Smooth muscle cell (in vitro differentiated cells): ENCODE measurements around the gene SIT1. TPM values are rescaled to one million over a fixed set of nuclear protein-coding genes. Genes with fewer than 3 reads are reported as not detected.
A peak's percentile ranks its signal among the peaks of the same experiment; 100 is the strongest.

Source experiments
- DNase-seq: peaks from one replicate; lab custom pipeline; 2025; ENCODE audit not compliant: unreplicated experiment; lab: John Stamatoyannopoulos, UW
- H2AFZ ChIP-seq: fragments of 200-600 bp; sonication (generic); 2 replicates; pipeline ENCODE4 v1.6.0; 2016; ENCODE audit warnings: antibody characterized with exemption, low read depth, mild to moderate bottlenecking
- H3F3A ChIP-seq: fragments of 200-600 bp; sonication (generic); 2 replicates; pipeline ENCODE4 v1.6.0; 2017; ENCODE audit warnings: antibody characterized with exemption, low read depth
- H3K27ac ChIP-seq: fragments of 200-600 bp; sonication (generic); 2 replicates; pipeline ENCODE4 v1.5.1; 2016; ENCODE audit warnings: low read depth, mild to moderate bottlenecking
- H3K27me3 ChIP-seq: fragments of 200-600 bp; sonication (generic); 2 replicates; pipeline ENCODE4 v1.6.1; 2016; ENCODE audit warnings: low read depth, mild to moderate bottlenecking
- H3K36me3 ChIP-seq: fragments of 200-600 bp; sonication (generic); 2 replicates; pipeline ENCODE4 v1.5.1; 2016; ENCODE audit warnings: low read depth
- H3K4me1 ChIP-seq: fragments of 200-600 bp; sonication (generic); 2 replicates; pipeline ENCODE4 v1.5.1; 2016; ENCODE audit warnings: low read depth
- H3K4me2 ChIP-seq: fragments of 200-600 bp; sonication (generic); 2 replicates; pipeline ENCODE4 v1.6.0; 2016; ENCODE audit warnings: mild to moderate bottlenecking
- H3K4me3 ChIP-seq: fragments of 200-600 bp; sonication (generic); 2 replicates; pipeline ENCODE4 v1.5.1; 2016; ENCODE audit warnings: mild to moderate bottlenecking
- H3K79me2 ChIP-seq: fragments of 200-600 bp; sonication (generic); 2 replicates; pipeline ENCODE4 v1.6.0; 2016; ENCODE audit warnings: low read depth, mild to moderate bottlenecking
- H3K9ac ChIP-seq: fragments of 200-600 bp; sonication (generic); 2 replicates; pipeline ENCODE4 v1.6.0; 2016; ENCODE audit warnings: low read depth
- H3K9me3 ChIP-seq: fragments of 200-600 bp; sonication (generic); replicated peaks from 2 replicates; pipeline ENCODE4 v1.5.1; 2016; ENCODE audit warnings: low read depth
- H4K20me1 ChIP-seq: fragments of 200-600 bp; sonication (generic); 2 replicates; pipeline ENCODE4 v1.6.0; 2016; ENCODE audit warnings: low read depth
- WGBS: methylation state at CpG from one replicate; pipeline ENCODE4 v1.1.7; 2016; ENCODE audit warnings: low lambda C conversion rate; 5-methylcytosine and 5-hydroxymethylcytosine counted together
- polyA plus RNA-seq: library from polyadenylated mRNA; unstranded; fragments of >200 nt; fragmentation: Nextera tagmentation; extraction: Ambion mirVana; gene quantifications from 2 replicates; pipeline ENCODE4 v1.2.1, GENCODE V29; 2016
- total RNA-seq: library from RNA; depleted of rRNA; stranded (reverse); fragments of >200 nt; gene quantifications from 2 replicates; pipeline ENCODE4 v1.2.3, GENCODE V29; 2014
- TF ChIP-seq, protein P1 (sequence below): fragments of 200-600 bp; sonication (generic); IDR thresholded peaks from 2 replicates; pipeline ENCODE4 v1.5.1; 2017; ENCODE audit warnings: borderline replicate concordance, mild to moderate bottlenecking, antibody characterized with exemption; ENCODE audit not compliant: insufficient read depth, poor library complexity, severe bottlenecking

The SIT1 gene
- total and polyA plus RNA-seq, 2 experiments from 2014 or later: not detected

- Histone ChIP-seq H3K36me3 (no peaks in the 10 kb centered on the region), H3K9ac (no peak overlapping the region), H3F3A (peaks cover 70% of the 10 kb centered on the region), H3K4me1 (peaks cover 12% of the 10 kb centered on the region), H2AFZ (no peak overlapping the region), H3K9me3 (no peaks in the 10 kb centered on the region), H3K79me2 (peaks cover 35% of the 10 kb centered on the region), H4K20me1 (peaks cover 86% of the 10 kb centered on the region), H3K27ac (peak overlapping the region; percentile 51), H3K4me3 (no peak overlapping the region), H3K27me3 (no peaks in the 10 kb centered on the region), H3K4me2 (no peak overlapping the region)
- 98% methylated on average over 10 of the region's 10 CpGs for WGBS
- no peak for DNase-seq
- TF ChIP-seq, protein P1, sequence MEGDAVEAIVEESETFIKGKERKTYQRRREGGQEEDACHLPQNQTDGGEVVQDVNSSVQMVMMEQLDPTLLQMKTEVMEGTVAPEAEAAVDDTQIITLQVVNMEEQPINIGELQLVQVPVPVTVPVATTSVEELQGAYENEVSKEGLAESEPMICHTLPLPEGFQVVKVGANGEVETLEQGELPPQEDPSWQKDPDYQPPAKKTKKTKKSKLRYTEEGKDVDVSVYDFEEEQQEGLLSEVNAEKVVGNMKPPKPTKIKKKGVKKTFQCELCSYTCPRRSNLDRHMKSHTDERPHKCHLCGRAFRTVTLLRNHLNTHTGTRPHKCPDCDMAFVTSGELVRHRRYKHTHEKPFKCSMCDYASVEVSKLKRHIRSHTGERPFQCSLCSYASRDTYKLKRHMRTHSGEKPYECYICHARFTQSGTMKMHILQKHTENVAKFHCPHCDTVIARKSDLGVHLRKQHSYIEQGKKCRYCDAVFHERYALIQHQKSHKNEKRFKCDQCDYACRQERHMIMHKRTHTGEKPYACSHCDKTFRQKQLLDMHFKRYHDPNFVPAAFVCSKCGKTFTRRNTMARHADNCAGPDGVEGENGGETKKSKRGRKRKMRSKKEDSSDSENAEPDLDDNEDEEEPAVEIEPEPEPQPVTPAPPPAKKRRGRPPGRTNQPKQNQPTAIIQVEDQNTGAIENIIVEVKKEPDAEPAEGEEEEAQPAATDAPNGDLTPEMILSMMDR: no peak
Measured at GRCh38 chr9:35684921-35685320, 34.2 kb upstream of the SIT1 start.

- 91% methylated on average over 2 of the region's 2 CpGs for WGBS
Measured at GRCh38 chr9:35683323-35683722, 32.6 kb upstream of the SIT1 start.

DNA sequence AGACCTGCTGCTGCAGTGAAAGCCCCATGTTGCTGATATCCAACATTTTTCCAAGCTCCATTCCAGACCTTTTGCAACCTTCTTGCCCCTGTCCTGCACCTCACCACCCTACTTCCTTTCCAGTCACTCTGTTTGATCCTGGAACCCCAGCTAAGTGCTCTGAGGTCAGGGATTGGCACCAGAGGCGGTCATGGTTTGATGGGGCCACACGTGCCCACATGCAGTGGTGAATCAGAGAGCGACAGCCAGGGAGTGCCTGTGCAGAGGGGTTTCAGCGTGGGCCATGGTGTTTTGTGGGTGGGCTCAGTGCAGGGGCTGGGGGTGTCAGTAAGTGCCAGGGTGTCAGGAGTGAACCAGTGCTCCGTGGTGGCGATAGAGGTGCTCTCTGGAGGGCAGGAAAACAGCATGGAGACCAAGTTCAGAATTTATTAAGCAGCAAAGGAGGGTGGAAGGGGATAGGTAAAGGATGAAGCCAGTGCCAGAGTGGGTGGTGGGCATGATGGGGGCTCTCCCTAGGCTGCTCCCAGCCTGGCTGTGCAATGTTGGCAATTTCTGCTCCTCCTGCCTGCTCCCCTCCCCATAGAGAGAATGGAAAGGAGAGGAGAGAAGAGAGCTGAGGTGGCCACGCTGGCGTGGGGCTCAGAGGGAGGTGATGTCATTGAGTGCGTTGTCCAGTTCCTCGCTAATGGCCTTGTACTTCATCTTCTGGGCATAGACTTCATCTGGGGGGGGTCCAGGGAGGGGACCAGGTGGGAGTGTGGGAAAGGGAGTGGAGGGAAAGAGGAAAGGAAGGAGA, 32.0 kb upstream of the SIT1 start:
- Histone ChIP-seq H3K4me1 (peaks cover 4% of the 10 kb centered on the region), H3K79me2 (peaks cover 15% of the 10 kb centered on the region), H3K4me2 (no peak overlapping the region), H3K9me3 (no peaks in the 10 kb centered on the region), H3K27ac (peak overlapping the region; percentile 44), H3F3A (peaks cover 62% of the 10 kb centered on the region), H3K4me3 (no peak overlapping the region), H3K27me3 (no peaks in the 10 kb centered on the region), H3K9ac (no peak overlapping the region), H4K20me1 (peaks cover 66% of the 10 kb centered on the region), H2AFZ (no peak overlapping the region), H3K36me3 (no peaks in the 10 kb centered on the region)
- 94% methylated on average over 10 of the region's 10 CpGs for WGBS
- no peak for DNase-seq
- TF ChIP-seq, protein P1: no peak

More at GRCh38 chr9:35683323-35683722, 32.6 kb upstream of the SIT1 start:
- peaks cover 68% of the 10 kb centered on the region for H3F3A ChIP-seq
- TF ChIP-seq, protein P1: no peak
- DNase-seq: no peak
- no peak overlapping the region for H3K4me2 ChIP-seq
- H3K27me3 ChIP-seq: no peaks in the 10 kb centered on the region
- H4K20me1 ChIP-seq: peaks cover 72% of the 10 kb centered on the region
- H3K36me3 ChIP-seq: no peaks in the 10 kb centered on the region
- H3K9ac ChIP-seq: no peak overlapping the region
- H3K79me2 ChIP-seq: peaks cover 21% of the 10 kb centered on the region
- H3K4me3 ChIP-seq: no peak overlapping the region
- H3K27ac ChIP-seq: peak overlapping the region; percentile 27
- no peaks in the 10 kb centered on the region for H3K9me3 ChIP-seq
- H3K4me1 ChIP-seq: peaks cover 10% of the 10 kb centered on the region
- no peak overlapping the region for H2AFZ ChIP-seq

DNA sequence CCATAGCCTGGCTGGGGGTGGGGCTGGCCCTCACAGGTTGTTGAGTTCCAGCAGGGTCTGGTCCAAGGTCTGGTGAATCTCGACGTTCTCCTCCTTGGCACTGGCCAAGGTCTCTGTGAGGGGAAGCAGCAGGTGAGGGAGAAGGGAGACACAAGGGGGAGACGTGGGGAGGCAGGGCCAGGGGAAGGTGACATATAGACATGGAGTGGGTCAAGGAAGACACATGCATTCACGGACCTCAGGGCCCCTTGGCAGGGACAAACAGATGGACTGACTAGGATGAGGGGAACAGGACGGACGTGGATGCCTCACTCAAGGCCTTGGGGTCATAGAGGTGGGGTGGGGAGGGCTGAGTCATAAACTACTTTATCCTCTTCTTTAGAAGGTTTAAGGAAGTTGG, 31.3 kb upstream of the SIT1 start:
- peak overlapping the region; percentile 44 for H3K27ac ChIP-seq
- H3K9ac ChIP-seq: no peak overlapping the region
- WGBS: 91% methylated on average over 6 of the region's 6 CpGs

More for the DNA sequence above, 31.3 kb upstream of the SIT1 start:
- no peak overlapping the region for H3K4me3 ChIP-seq
- peaks cover 59% of the 10 kb centered on the region for H4K20me1 ChIP-seq
- TF ChIP-seq, protein P1: no peak
- DNase-seq: no peak
- H3F3A ChIP-seq: peaks cover 56% of the 10 kb centered on the region
- H3K27me3 ChIP-seq: no peaks in the 10 kb centered on the region
- H3K4me2 ChIP-seq: no peak overlapping the region
- H2AFZ ChIP-seq: no peak overlapping the region
- H3K4me1 ChIP-seq: no peaks in the 10 kb centered on the region
- no peaks in the 10 kb centered on the region for H3K36me3 ChIP-seq
- H3K79me2 ChIP-seq: peaks cover 8% of the 10 kb centered on the region
- H3K9me3 ChIP-seq: no peaks in the 10 kb centered on the region
